Prostate gland (tissue), 2 donors: ENCODE measurements around the gene ARMCX6.
A peak's percentile ranks its signal among the peaks of the same experiment; 100 is the strongest.

Source experiments
- POLR2A ChIP-seq: fragments of 450-650 bp; IDR thresholded peaks from one replicate; pipeline ENCODE4 v1.6.1; 2016; ENCODE audit warnings: antibody characterized with exemption, mild to moderate bottlenecking
- POLR2AphosphoS5 ChIP-seq: sonication (generic); formaldehyde crosslinking; IDR thresholded peaks from one replicate; pipeline ENCODE4 v1.6.1; 2017; ENCODE audit warnings: antibody characterized with exemption
- TF ChIP-seq, protein P1 (sequence below), 4 experiments: fragments of 200-600 bp in 2 of 4; fragments of 450-650 bp in 2 of 4; sonication (generic) in 2 of 4; IDR thresholded peaks; 1 replicate in 3 of 4; 2 replicates in 1 of 4; pipeline ENCODE4 v1.5.1; 2016 to 2019; ENCODE audit warnings: antibody characterized with exemption in 4 of 4, mild to moderate bottlenecking in 2 of 4, moderate library complexity in 2 of 4

DNA sequence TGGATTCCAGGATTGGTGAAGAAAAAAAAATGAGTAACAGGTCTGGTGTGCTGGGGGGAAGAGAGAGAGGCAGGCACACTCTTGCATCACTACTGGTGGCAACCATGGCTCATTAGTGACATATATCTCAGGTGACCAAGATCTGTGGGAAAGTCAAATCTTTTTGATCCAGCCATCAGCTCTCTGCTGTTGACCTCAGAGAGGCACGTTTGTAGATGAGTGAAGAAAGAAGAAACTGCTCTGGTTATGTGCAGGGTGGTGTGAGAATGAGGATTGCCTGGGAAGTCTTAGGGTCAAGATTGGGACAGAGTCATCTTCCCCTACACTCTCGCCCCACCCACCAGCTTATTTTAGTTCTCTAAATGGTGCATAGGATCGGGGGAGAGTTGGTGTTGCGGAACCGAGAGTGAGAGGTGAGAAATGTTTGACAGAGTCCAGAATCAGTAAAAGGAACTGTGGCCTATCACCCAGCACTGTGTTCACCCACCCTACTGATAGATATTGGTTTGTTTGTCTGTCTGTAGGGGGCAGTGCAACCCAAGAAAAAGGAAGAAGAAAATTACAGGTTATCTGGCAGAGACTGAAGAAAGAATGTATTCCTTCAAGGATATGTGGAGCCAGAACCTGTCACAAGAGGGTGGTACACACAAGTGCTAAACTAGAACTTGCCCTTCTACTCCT lies 21.9 kb downstream of the ARMCX6 start:
- no peak for TF ChIP-seq POLR2A
- TF ChIP-seq, protein P1, sequence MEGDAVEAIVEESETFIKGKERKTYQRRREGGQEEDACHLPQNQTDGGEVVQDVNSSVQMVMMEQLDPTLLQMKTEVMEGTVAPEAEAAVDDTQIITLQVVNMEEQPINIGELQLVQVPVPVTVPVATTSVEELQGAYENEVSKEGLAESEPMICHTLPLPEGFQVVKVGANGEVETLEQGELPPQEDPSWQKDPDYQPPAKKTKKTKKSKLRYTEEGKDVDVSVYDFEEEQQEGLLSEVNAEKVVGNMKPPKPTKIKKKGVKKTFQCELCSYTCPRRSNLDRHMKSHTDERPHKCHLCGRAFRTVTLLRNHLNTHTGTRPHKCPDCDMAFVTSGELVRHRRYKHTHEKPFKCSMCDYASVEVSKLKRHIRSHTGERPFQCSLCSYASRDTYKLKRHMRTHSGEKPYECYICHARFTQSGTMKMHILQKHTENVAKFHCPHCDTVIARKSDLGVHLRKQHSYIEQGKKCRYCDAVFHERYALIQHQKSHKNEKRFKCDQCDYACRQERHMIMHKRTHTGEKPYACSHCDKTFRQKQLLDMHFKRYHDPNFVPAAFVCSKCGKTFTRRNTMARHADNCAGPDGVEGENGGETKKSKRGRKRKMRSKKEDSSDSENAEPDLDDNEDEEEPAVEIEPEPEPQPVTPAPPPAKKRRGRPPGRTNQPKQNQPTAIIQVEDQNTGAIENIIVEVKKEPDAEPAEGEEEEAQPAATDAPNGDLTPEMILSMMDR (IDR thresholded peaks at IDR 0.05): peak in 3 of 4 experiments; percentile 60 to 72 (median 64)
- peak; percentile 37 for TF ChIP-seq POLR2AphosphoS5
